Peyer's patch (tissue), 4 donors: ENCODE results near the gene GAN.

Experiments used
- CTCF ChIP-seq, 6 experiments: fragments of 450-650 bp in 4 of 6; fragments of 200-600 bp in 2 of 6; sonication (generic) in 1 of 6; IDR thresholded peaks; one replicate each; pipeline ENCODE4 v1.5.1; 2017 to 2019; ENCODE audit warnings: antibody characterized with exemption in 6 of 6, mild to moderate bottlenecking in 3 of 6, moderate library complexity in 1 of 6
- POLR2A ChIP-seq, 2 donors: fragments of 450-650 bp; IDR thresholded peaks; one replicate each; pipeline ENCODE4 v1.5.1; 2017; ENCODE audit warnings: antibody characterized with exemption in 2 of 2, mild to moderate bottlenecking in 2 of 2, moderate library complexity in 2 of 2

DNA sequence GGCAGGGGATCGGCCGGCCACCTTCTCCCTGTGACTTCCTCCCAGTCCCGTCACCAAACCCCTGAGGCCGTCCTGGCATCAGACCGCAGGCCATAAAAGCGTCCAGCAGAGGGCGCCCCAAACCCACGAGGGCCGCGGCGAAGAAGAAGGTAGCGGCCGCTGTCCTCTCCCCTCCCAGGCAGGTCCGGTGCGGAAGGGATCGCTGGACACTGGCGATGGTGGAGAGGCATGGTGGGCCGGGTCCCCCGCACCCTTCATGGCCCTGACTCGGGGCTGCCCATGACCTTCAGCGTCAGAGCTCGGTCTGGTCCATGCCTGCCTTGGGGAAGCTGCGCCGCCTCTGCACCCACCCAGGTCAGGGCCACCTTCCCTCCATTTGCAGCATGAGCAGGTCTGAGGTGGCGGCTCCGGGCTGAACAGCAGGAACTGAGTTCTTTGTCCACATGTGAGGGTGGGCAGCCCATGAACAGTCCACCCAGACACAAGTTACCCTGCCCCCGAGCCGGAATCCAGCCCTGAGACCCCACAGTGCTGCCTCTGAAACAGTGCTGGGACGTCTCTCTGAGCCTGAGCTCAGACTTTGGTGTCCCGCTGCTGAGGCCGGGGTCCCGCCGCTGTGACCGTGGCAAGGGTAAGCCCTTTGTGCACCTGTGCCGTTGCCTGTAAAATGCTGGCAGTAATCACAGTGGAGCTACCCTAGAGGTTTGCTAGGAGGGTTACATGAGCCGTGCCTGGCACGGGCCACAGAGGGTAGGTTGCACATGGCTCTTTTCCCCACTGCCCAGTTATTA is 89.0 kb downstream of the GAN start:
- TF ChIP-seq CTCF (IDR thresholded peaks at IDR 0.05) (peak; percentile 91 to 98 (median 96)), POLR2A (IDR thresholded peaks at IDR 0.05) (no peak)
